HepG2 (cell line): Measurements from ENCODE around the gene GLOD5. TPM values are rescaled to one million over a fixed set of nuclear protein-coding genes. Genes with fewer than 3 reads are reported as not detected.

ENCODE experiments used
- ATAC-seq: fragments of 200-7000 bp; cut with Tn5 transposase; 3 replicates; pipeline ENCODE4 v1.9.1; 2020; ENCODE audit warnings: mild to moderate bottlenecking, moderate library complexity
- BruUV-seq: library from RNA; stranded (reverse); fragments of 400-500 nt; replicated peaks from 2 replicates; lab custom pipeline; 2021; lab: Mats Ljungman, UMichigan
- CTCF ChIA-PET: fragments of 300-600 bp; formaldehyde crosslinking; extraction: SDS; loops from one replicate; lab custom pipeline; 2021; ENCODE audit warnings: low total read pairs, inconsistent platforms, low intra/inter-chr PET ratio; lab: Yijun Ruan, JAX
- POLR2A ChIA-PET: fragments of 350-600 bp; sonication (Branson Sonifier 250); formaldehyde crosslinking; loops from one replicate; lab custom pipeline; 2020; ENCODE audit warnings: antibody characterized with exemption, inconsistent platforms; lab: Yijun Ruan, JAX
- DNase-seq: peaks from one replicate; pipeline ENCODE4 v3.0.0-alpha.2; 2015; ENCODE audit warnings: low spot score
- FAIRE-seq: peaks from 3 replicates; lab custom pipeline; 2011; peaks lifted over from hg19 to GRCh38; lab: Jason Lieb, UNC
- H2AFZ ChIP-seq: one replicate; pipeline ENCODE4 v1.6.1; 2011; ENCODE audit warnings: low read length, inconsistent platforms
- H3K27ac ChIP-seq: fragments of 300-600 bp; 3 replicates; pipeline ENCODE4 v1.8.0; 2011; ENCODE audit warnings: mixed run types, mild to moderate bottlenecking, mixed read lengths, low read length, inconsistent platforms; ENCODE audit not compliant: insufficient read depth; ENCODE audit errors: extremely low read length
- H3K27me3 ChIP-seq, 2 experiments: fragments of 200-600 bp in 1 of 2; 2 replicates in 1 of 2; 3 replicates in 1 of 2; pipeline versions ENCODE4 v1.6.0 to v1.8.0; 2011; ENCODE audit warnings: low read length in 2 of 2, mild to moderate bottlenecking in 2 of 2, moderate library complexity in 2 of 2, inconsistent platforms in 1 of 2; ENCODE audit not compliant: insufficient read depth in 2 of 2, control insufficient read depth in 1 of 2
- H3K36me3 ChIP-seq, 2 experiments: fragments of 200-600 bp in 1 of 2; replicated peaks in 1 of 2; 2 replicates in 1 of 2; 3 replicates in 1 of 2; pipeline versions ENCODE4 v1.5.1 to v1.8.0; 2011; ENCODE audit warnings: low read length in 2 of 2, inconsistent platforms in 1 of 2; ENCODE audit not compliant: insufficient read depth in 2 of 2, control insufficient read depth in 1 of 2
- H3K4me1 ChIP-seq: 2 replicates; pipeline ENCODE4 v1.5.1; 2012; ENCODE audit warnings: low read length, inconsistent platforms; ENCODE audit not compliant: insufficient read depth
- H3K4me2 ChIP-seq: 2 replicates; pipeline ENCODE4 v1.6.0; 2011; ENCODE audit warnings: low read depth, low read length, inconsistent platforms
- H3K4me3 ChIP-seq, 3 experiments: fragments of 200-600 bp in 1 of 3; sonication (generic), shearing (Covaris generic) in 1 of 3; replicated peaks in 1 of 3; 2 replicates each; pipeline ENCODE4 v1.5.1; 2011 to 2016; ENCODE audit warnings: low read length in 3 of 3, inconsistent platforms in 2 of 3, low read depth in 2 of 3, mild to moderate bottlenecking in 2 of 3, control low read depth in 1 of 3, mixed read lengths in 1 of 3; ENCODE audit not compliant: insufficient read depth in 1 of 3
- H3K79me2 ChIP-seq: one replicate; pipeline ENCODE4 v1.6.1; 2011; ENCODE audit warnings: low read length, inconsistent platforms; ENCODE audit not compliant: insufficient read depth
- H3K9ac ChIP-seq: 2 replicates; pipeline ENCODE4 v1.6.0; 2011; ENCODE audit warnings: mild to moderate bottlenecking, low read depth, low read length, inconsistent platforms; ENCODE audit not compliant: insufficient read depth
- H3K9me3 ChIP-seq: 2 replicates; pipeline ENCODE4 v1.5.1; 2012; ENCODE audit warnings: mild to moderate bottlenecking, low read length
- H4K20me1 ChIP-seq: 2 replicates; pipeline ENCODE4 v1.6.0; 2011; ENCODE audit warnings: inconsistent platforms, mild to moderate bottlenecking, low read length, moderate library complexity; ENCODE audit not compliant: insufficient read depth
- ATAD3A ChIP-seq: sonication (generic); formaldehyde crosslinking; IDR thresholded peaks from 2 replicates; pipeline ENCODE4 v1.4.0; 2020; ENCODE audit warnings: missing genetic modification reagents
- ATRX ChIP-seq: sonication (generic); formaldehyde crosslinking; IDR thresholded peaks from 2 replicates; pipeline ENCODE4 v1.4.0; 2020; ENCODE audit warnings: missing genetic modification reagents, borderline replicate concordance
- MAF1 ChIP-seq: sonication (generic); formaldehyde crosslinking; IDR thresholded peaks from 2 replicates; pipeline ENCODE4 v1.5.0; 2020; ENCODE audit warnings: missing genetic modification reagents, borderline replicate concordance
- MTF2 ChIP-seq: sonication (generic); formaldehyde crosslinking; IDR thresholded peaks from 2 replicates; pipeline ENCODE4 v1.5.0; 2020; ENCODE audit warnings: missing genetic modification reagents, borderline replicate concordance
- MXD1 ChIP-seq: sonication (generic); formaldehyde crosslinking; IDR thresholded peaks from 2 replicates; pipeline ENCODE4 v1.4.0; 2020; ENCODE audit warnings: mild to moderate bottlenecking, missing genetic modification reagents
- NR0B2 ChIP-seq: sonication (generic); formaldehyde crosslinking; IDR thresholded peaks from 2 replicates; pipeline ENCODE4 v1.4.0; 2020; ENCODE audit warnings: mild to moderate bottlenecking, missing genetic modification reagents
- PAXIP1 ChIP-seq: sonication (generic); formaldehyde crosslinking; conservative IDR thresholded peaks from 2 replicates; pipeline ENCODE4 v1.4.0; 2020; ENCODE audit warnings: mild to moderate bottlenecking, missing genetic modification reagents, moderate library complexity
- ZFP36L2 ChIP-seq: sonication (generic); formaldehyde crosslinking; IDR thresholded peaks from 2 replicates; pipeline ENCODE4 v1.4.0; 2020; ENCODE audit warnings: missing genetic modification reagents
- ZNF33B ChIP-seq: sonication (generic); formaldehyde crosslinking; IDR thresholded peaks from 2 replicates; pipeline ENCODE4 v1.5.1; 2020; ENCODE audit warnings: mild to moderate bottlenecking, missing genetic modification reagents
- ZNF407 ChIP-seq: sonication (generic); formaldehyde crosslinking; IDR thresholded peaks from one replicate; pipeline ENCODE4 v1.5.1; 2020; ENCODE audit warnings: mild to moderate bottlenecking, missing genetic modification reagents; ENCODE audit errors: not compliant biosample characterization
- ZNF772 ChIP-seq: sonication (generic); formaldehyde crosslinking; IDR thresholded peaks from 2 replicates; pipeline ENCODE4 v1.5.0; 2020; ENCODE audit warnings: mild to moderate bottlenecking, missing genetic modification reagents
- WGBS: methylation state at CpG from one replicate; pipeline ENCODE4 v1.1.6; 2017; ENCODE audit warnings: low lambda C conversion rate; 5-methylcytosine and 5-hydroxymethylcytosine counted together
- in situ Hi-C: cut with HindIII; loops from 2 replicates; pipeline ENCODE4 v1.10.0; 2017; ENCODE audit warnings: low pct_unique_long_range_greater_than_20kb; ENCODE audit not compliant: extremely low pct_ligation_motif_present
- intact Hi-C: fragments of 100-400 bp; cut with micrococcal nuclease; formaldehyde crosslinking; loops from one replicate; pipeline ENCODE4 v1.10.0; 2022; ENCODE audit not compliant: unreplicated experiment
- polyA plus RNA-seq, 8 experiments: library from polyadenylated mRNA; depleted of rRNA in 3 of 8; stranded (reverse) in 7 of 8; unstranded in 1 of 8; fragments of >200 nt; fragmentation: Illumina TruSeq in 4 of 8; extraction: Trizol in 4 of 8; gene quantifications; 2 replicates each; pipeline versions ENCODE4 v1.2.1 to v1.2.3, GENCODE V29; 2011 to 2016; ENCODE audit warnings: low read depth in 4 of 8, missing spikeins in 1 of 8, mixed read lengths in 1 of 8; ENCODE audit not compliant: insufficient read depth in 1 of 8
- total RNA-seq, 5 experiments: library from RNA; depleted of rRNA; stranded (reverse); fragments of >200 nt; fragmentation: Illumina TruSeq; extraction: Trizol; gene quantifications; 2 replicates each; pipeline ENCODE4 v1.2.3, GENCODE V29; 2016; ENCODE audit warnings: low read depth in 1 of 5

The GLOD5 gene
- total and polyA plus RNA-seq, 2 of the 13 experiments (the other 11 are each of a cell fraction or from before 2014, with no cell fraction given), result 0.93 to 1.3 TPM

GRCh38 chrX:48714573-48714972 lies 47.0 kb upstream of the GLOD5 start:
- FAIRE-seq (no peak), ATAC-seq (no peak), DNase-seq (no peak)
- no TSS peak for BruUV-seq
- Histone ChIP-seq H3K27ac (peak overlapping the region; percentile 100), H3K36me3 (no peaks in the 10 kb centered on the region), H3K4me2 (no peak overlapping the region), H3K4me3 (no peak overlapping the region), H3K4me1 (peaks cover 81% of the 10 kb centered on the region), H3K9ac (peak overlapping the region; percentile 15; the same call in 1 of the 2 replicates), H3K9me3 (no peaks in the 10 kb centered on the region), H3K79me2 (peaks cover 8% of the 10 kb centered on the region), H3K27me3 (no peaks in the 10 kb centered on the region; a peak in 1 of 5 replicates), H4K20me1 (no peaks in the 10 kb centered on the region), H2AFZ (no peak overlapping the region)
- in situ Hi-C loops (no loop called here), intact Hi-C loops (no loop called here)
- ChIA-PET POLR2A (interaction anchor here (2.0 to 4.5 kb wide), 3 partner anchors 11 to 38 kb away, joined by 17 to 45 read pairs (median 42); no protein-coding TSS in a partner anchor), CTCF (no interaction called here)
- WGBS, result 90% methylated on average over 4 of the region's 5 CpGs
- no peak for TF ChIP-seq PAXIP1 (CRISPR knock-in tag)
- no peak for TF ChIP-seq ATRX (CRISPR knock-in tag)
- no peak for TF ChIP-seq ATAD3A (CRISPR knock-in tag)
- TF ChIP-seq MTF2 (CRISPR knock-in tag), result no peak
- no peak for TF ChIP-seq ZFP36L2 (CRISPR knock-in tag)
- no peak for TF ChIP-seq ZNF772 (CRISPR knock-in tag)
- TF ChIP-seq MAF1 (CRISPR knock-in tag), result no peak
- no peak for TF ChIP-seq ZNF407 (CRISPR knock-in tag)
- no peak for TF ChIP-seq NR0B2 (CRISPR knock-in tag)
- TF ChIP-seq ZNF33B, result no peak
- no peak for TF ChIP-seq MXD1 (CRISPR knock-in tag)
